T-helper 2 cell treated with Interferon-gamma antibody and Interleukin-4, amounts not matched to agents 5 μg/mL and 100 μg/mL, for 36 hours (primary cell): Measurements from ENCODE around the gene POR.
A peak's percentile ranks its signal among the peaks of the same experiment; 100 is the strongest.
"Not testable (repeated sequence)": the region's sequence is repeated elsewhere in the genome, so short reads cannot be mapped to it uniquely, and the experiment has no call there.

Experiments
- DNase-seq: peaks from one replicate; pipeline ENCODE4 v3.0.0; 2021; ENCODE audit warnings: low spot score
- H3K27ac Mint-ChIP-seq: one replicate; pipeline ENCODE4 v1.8.0; 2021; ENCODE audit warnings: mild to moderate bottlenecking, mixed read lengths
- H3K27me3 Mint-ChIP-seq: one replicate; pipeline ENCODE4 v1.8.0; 2021; ENCODE audit warnings: low read depth, mixed read lengths
- H3K36me3 Mint-ChIP-seq: one replicate; pipeline ENCODE4 v1.8.0; 2021; ENCODE audit warnings: low read depth, mixed read lengths
- H3K4me1 Mint-ChIP-seq: one replicate; pipeline ENCODE4 v1.8.0; 2021; ENCODE audit warnings: low read depth, mixed read lengths
- H3K4me3 Mint-ChIP-seq: one replicate; pipeline ENCODE4 v1.8.0; 2022; ENCODE audit warnings: mild to moderate bottlenecking, moderate library complexity, mixed read lengths
- H3K9me3 Mint-ChIP-seq: one replicate; pipeline ENCODE4 v1.8.0; 2021; ENCODE audit warnings: mixed read lengths

Gene POR

DNA sequence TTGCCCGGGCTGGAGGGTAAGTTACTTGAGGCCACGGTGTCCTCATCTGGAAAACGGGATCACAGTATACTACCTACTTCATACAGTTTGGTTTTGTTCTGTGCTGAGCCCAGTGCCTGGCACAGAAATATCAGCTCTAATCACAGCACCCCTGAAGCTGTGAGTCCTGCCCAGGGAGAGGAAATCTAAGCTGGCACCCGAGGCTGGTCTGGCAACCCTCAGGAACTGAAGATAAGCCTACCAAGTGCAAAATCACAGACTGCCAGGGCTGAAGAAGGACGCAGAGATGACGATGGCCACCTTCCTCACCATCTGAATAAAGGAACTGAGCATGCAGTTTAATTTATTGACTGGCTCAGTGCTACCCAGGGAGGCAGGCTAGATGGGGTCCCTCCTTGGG is 87.2 kb downstream of the POR start:
- Mint-ChIP-seq H3K4me3 (no peak overlapping the region), H3K27ac (no peak overlapping the region), H3K36me3 (peaks cover 28% of the 10 kb centered on the region), H3K9me3 (no peaks in the 10 kb centered on the region), H3K27me3 (no peaks in the 10 kb centered on the region), H3K4me1 (peaks cover 8% of the 10 kb centered on the region)
- no peak for DNase-seq

DNA sequence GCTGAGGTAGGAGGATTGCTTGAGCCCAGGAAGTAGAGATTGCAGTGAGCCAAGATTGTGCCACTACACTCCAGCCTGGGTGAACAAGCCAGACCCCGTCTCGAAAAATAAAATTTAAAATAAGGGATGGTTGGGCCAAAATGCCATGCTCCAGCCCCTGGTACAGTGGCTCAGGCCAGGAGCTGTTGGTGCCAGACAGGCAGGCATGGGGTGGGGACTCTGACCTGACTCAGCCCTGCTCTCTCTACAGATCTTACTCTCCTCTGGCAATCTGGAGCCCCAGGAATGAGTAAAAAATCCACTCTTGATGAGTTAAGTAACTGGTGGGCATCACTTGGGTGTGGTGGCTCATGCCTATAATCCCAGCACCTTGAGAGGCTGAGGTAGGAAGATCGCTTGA is 87.9 kb downstream of the POR start:
- H3K4me1 Mint-ChIP-seq: peaks cover 2% of the 10 kb centered on the region
- H3K27me3 Mint-ChIP-seq: no peaks in the 10 kb centered on the region
- H3K36me3 Mint-ChIP-seq: peaks cover 22% of the 10 kb centered on the region
- H3K4me3 Mint-ChIP-seq: no peak overlapping the region
- no peak for DNase-seq
- no peaks in the 10 kb centered on the region for H3K9me3 Mint-ChIP-seq
- H3K27ac Mint-ChIP-seq: no peak overlapping the region

DNA sequence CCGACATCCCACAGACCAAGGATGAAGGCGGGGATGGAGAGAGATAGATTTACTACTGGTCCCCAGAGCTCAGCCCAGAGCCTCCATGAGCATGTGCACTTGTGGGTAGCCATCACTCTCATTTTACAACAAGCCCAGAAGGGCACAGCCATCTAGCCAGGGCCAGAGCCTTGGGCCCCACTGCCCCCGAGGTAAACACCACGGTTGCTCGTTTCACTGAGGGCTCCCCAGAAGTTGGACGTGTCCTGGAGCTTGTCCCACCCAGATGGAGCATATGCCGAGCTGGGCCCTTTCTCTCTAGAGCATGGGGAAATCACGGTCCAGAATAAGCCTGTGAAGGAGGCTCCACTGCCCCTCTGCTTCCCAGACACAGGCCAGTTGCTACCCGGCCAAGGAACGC is 88.4 kb downstream of the POR start:
- no peak overlapping the region for H3K4me3 Mint-ChIP-seq

DNA sequence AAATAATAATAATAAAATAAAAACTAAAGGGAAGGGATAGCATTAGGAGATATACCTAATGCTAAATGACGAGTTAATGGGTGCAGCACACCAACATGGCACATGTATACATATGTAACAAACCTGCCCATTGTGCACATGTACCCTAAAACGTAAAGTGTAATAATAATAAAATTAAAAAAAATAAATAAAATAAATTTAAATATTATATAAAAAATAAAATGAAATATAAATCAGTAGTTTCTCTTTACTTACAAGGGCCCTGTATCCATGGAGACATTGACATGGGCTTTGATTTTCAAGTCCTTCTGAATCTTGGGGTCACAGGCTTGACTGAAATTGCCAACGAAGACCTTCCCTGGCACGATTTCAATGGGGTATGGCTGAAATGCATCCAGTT is 90.0 kb downstream of the POR start:
- not testable (repeated sequence) for H3K27me3 Mint-ChIP-seq, H3K27ac Mint-ChIP-seq, H3K4me3 Mint-ChIP-seq, H3K9me3 Mint-ChIP-seq, DNase-seq
- Mint-ChIP-seq H3K4me1 (peaks cover 18% of the 10 kb centered on the region), H3K36me3 (peaks cover 25% of the 10 kb centered on the region)

More for the DNA sequence above, 88.4 kb downstream of the POR start:
- Mint-ChIP-seq H3K27me3 (no peaks in the 10 kb centered on the region), H3K9me3 (no peaks in the 10 kb centered on the region), H3K4me1 (peaks cover 5% of the 10 kb centered on the region), H3K36me3 (peaks cover 25% of the 10 kb centered on the region), H3K27ac (no peak overlapping the region)
- no peak for DNase-seq

DNA sequence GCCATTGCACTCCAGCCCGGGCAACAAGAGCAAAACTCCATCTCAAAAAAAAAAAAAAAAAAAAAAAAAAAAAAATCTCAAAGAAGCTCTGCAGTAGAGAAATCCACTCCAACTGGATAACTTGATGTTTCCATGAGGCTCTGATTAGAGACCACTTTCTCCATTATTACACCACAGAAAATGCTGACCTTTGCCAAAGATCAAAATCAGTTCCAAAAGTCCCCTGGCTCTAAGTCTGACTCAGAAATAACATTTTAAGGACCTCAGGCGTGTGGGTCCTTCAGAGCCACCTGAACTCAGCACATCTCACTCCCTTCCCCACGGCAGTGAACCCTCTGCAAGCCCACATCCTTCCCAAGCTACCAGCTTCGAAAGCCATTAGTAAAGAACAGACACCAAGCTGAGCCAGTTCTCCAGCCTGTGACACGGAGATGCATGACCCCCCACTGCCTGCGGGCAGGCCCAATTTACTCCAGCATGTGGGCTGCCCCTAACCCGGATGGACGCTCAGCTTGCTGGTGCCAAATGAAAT is 93.3 kb downstream of the POR start:
- H3K4me1 Mint-ChIP-seq: peaks cover 25% of the 10 kb centered on the region
- DNase-seq: peak; percentile 64
- peak overlapping the region; percentile 76 for H3K4me3 Mint-ChIP-seq
- no peaks in the 10 kb centered on the region for H3K27me3 Mint-ChIP-seq
- peak overlapping the region; percentile 62 for H3K27ac Mint-ChIP-seq
- H3K36me3 Mint-ChIP-seq: peaks cover 30% of the 10 kb centered on the region
- H3K9me3 Mint-ChIP-seq: no peaks in the 10 kb centered on the region

DNA sequence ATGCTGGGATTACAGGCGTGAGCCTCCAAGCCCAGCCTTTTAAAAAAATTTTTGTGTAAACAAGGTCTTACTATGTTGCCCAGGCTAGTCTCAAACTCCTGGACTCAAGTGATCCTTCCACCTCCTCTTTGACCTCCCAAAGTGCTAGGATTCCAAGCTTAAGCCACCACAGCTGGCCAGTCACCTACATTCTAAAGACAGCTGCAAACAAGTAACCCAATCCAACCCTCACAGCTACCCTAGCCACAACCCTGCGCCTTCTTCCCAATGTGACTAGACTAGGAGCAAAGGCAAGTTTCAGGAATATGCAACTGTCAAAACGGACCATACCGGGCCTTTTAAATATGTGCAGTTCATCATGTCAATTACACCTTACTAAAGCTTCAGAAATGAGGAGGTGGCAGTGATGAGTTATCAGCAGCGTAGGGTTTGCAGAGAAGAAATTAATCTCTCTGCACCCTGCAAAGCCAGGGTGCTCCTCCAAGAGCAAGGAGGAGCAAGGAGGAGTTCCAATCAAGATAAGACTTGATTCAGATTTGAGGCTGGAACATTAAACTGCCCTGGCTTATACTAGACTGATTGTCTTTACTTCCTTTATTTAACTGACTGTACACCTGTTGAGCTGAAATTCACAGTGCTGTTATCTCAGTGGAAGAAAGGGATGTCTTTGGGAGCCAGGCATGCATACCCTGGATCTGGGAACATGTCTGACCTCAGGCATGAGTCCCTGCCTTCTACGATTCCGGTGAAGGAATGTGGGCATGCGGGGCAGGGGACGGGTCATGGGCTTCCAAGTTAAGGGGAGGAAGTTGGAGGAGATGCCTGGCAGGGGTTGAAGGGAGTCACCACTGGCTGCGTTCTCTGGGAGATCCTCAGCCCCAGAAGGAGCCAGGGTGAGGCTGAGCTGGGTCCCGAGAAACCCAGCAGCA is 95.0 kb downstream of the POR start:
- Mint-ChIP-seq H3K27ac (peak overlapping the region; percentile 92), H3K36me3 (peaks cover 31% of the 10 kb centered on the region), H3K4me3 (peak overlapping the region; percentile 76), H3K4me1 (peaks cover 25% of the 10 kb centered on the region), H3K9me3 (no peaks in the 10 kb centered on the region), H3K27me3 (no peaks in the 10 kb centered on the region)
- no peak for DNase-seq

DNA sequence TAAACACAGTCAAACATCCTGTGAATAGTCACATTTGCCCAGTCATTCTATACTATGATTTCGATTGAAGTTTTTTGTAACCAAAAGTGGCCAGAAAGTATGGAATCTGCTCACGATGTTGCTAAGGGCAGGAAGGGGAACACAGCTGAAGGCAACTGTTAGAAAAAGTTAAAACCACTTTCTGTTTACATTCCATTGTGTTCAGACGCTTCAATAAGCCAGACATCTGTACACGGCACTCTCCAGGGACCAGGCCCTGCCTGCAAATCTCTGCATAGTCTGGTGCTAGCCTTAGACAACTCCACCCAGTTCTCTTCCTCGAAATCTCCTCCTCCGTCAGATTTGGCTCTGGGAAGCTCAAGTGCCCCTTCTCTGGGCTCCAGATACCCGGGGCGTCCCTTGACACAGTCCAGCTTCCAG is 96.5 kb downstream of the POR start:
- no peak for DNase-seq
- Mint-ChIP-seq H3K36me3 (peaks cover 33% of the 10 kb centered on the region), H3K4me3 (no peak overlapping the region), H3K27ac (no peak overlapping the region), H3K27me3 (no peaks in the 10 kb centered on the region), H3K9me3 (no peaks in the 10 kb centered on the region), H3K4me1 (peaks cover 25% of the 10 kb centered on the region)

DNA sequence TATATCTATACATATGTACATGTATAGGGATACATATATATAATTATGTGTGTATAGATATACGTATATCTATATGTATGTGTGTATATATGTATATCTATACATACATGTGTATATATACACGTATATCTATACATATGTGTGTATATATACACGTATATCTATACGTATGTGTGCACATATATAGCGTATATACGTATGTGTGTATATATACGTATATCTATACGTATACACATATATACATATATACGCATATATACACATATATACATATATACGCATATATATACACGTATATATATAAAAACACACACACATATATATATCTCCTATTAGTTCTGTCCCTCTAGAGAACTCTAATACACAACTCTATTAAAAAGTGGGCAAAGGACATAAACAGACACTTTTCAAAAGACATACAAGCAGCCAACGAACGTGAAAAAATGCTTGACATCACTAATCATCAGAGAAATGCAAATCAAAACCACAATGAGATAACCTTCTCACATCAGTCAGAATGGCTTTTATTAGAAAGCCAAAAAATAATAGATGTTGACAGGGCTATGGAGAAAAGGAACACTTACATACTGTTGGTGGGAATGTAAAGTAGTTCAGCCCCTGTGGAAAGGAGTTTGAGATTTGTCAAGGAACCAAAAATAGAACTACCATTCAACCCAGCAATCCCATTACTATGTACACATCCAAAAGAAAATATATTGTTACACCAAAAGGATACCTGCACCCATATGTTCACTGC is 101.4 kb downstream of the POR start:
- no peak for DNase-seq
- H3K27me3 Mint-ChIP-seq: no peaks in the 10 kb centered on the region
- H3K36me3 Mint-ChIP-seq: peaks cover 41% of the 10 kb centered on the region
- no peaks in the 10 kb centered on the region for H3K9me3 Mint-ChIP-seq
- H3K4me1 Mint-ChIP-seq: peaks cover 13% of the 10 kb centered on the region
- H3K4me3 Mint-ChIP-seq: no peak overlapping the region
- H3K27ac Mint-ChIP-seq: no peak overlapping the region

DNA sequence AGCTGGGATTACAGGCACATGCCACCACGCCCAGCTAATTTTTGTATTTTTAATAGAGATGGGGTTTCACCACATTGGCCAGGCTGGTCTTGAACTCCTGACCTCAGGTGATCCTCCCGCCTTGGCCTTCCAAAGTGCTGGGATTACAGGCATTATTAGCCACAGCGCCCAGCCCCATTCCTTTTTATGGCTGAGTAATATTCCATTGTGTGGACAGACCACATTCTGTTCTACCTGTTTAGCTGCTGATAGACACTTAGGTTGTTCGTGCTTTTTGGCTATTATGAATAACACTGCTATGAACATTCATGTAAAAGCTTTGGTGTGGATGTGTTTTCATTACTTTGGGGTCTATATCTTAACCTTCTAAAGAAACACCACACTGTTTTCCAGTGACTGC is 103.6 kb downstream of the POR start:
- not testable (repeated sequence) for H3K9me3 Mint-ChIP-seq, H3K27ac Mint-ChIP-seq

DNA sequence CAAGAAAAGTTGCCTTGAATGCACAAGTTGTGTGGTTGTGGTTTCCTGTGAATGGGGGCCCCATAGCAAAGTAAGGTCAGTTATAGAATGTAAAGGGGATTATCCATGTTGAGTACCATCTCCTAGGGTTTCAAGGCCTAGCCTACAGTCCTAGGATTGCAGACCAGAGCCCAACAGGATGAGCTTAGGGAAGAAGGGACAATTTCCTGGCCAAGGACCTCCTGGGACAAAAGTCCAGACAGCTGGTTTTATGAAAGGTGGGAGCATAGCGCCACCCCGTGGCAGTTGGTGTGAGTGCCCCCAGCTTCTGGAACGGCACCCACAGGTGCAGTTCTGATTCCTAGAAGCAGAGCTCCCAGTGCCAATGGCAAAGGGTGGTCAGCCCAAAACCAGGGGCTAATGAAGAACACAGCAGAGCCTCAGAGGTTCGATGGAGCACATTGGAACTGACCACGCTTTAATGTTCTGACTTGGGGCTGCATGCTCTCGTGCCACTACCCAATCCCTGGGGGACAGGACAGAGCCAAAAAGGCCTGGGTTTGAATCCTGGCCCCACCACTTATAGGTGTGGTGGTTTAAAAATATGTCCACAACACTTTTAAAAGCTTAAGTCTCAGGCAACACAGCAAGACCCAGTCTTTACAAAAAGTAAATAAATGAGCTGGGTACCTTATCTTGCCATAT is 105.2 kb downstream of the POR start:
- DNase-seq: peak; percentile 58
- Mint-ChIP-seq H3K36me3 (peaks cover 42% of the 10 kb centered on the region), H3K27me3 (no peaks in the 10 kb centered on the region), H3K4me1 (peaks cover 20% of the 10 kb centered on the region), H3K9me3 (no peaks in the 10 kb centered on the region), H3K27ac (peak overlapping the region; percentile 65), H3K4me3 (peak overlapping the region; percentile 62)

More for the DNA sequence above, 103.6 kb downstream of the POR start:
- Mint-ChIP-seq H3K36me3 (peaks cover 44% of the 10 kb centered on the region), H3K4me1 (peaks cover 20% of the 10 kb centered on the region)
- not testable (repeated sequence) for H3K4me3 Mint-ChIP-seq, H3K27me3 Mint-ChIP-seq, DNase-seq

DNA sequence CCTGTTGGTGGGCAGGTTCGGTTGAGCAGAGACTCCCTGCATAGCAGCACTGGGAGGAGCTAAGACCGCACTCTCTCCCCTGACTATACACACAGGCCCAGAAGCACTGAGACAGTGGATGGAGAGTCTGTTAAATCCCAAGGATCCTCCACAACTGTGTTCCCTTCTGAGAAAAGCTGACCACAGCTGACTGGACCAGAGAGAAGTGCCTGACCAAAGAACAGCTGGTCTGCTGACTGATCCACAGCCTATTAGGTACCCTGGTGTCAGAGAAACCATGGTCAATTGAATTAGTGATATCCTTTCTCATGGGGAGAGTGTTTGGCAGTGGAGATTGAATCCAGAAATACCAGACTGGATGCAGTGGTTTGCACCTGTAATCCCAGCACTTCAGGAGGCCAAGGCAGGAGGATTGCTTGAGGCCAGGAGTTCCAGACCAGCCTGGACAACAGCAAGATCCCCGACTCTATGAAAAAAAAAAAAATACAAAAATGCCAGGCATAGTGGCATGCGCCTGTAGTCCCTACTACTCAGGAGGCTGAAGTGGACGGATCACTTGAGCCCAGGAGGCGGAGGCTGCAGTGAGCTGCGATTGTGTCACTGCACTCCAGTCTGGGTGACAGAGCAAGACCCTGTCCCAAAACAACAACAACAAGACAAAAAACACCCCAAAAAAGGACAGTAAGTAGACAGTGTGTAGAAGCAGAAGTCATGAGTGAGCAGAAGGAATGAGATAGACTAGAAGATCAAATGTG is 107.2 kb downstream of the POR start:
- Mint-ChIP-seq H3K27me3 (no peaks in the 10 kb centered on the region), H3K36me3 (peaks cover 35% of the 10 kb centered on the region), H3K4me3 (no peak overlapping the region), H3K4me1 (peaks cover 20% of the 10 kb centered on the region), H3K27ac (no peak overlapping the region), H3K9me3 (no peaks in the 10 kb centered on the region)
- no peak for DNase-seq

DNA sequence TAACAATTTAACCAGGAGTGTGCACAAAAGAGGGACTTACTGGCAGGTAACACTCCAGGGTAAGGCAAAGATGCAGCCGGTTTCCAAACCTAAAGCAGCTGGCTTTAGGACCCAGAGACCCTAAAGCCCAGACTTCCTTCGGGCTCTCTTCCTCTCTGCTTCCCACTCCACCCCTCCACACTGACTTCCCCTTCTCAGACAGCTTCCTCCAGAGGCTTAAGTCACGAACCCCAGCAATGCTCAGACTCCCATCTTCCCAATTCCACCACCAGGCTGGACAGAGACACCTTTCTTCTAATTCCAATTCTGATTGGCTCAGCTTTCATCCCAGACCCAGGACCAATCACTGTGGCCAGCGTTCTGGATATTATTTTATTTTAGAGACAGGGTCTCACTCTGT is 108.0 kb downstream of the POR start:
- Mint-ChIP-seq H3K4me1 (peaks cover 20% of the 10 kb centered on the region), H3K4me3 (no peak overlapping the region), H3K9me3 (no peaks in the 10 kb centered on the region), H3K27ac (peak overlapping the region; percentile 61), H3K36me3 (peaks cover 31% of the 10 kb centered on the region), H3K27me3 (no peaks in the 10 kb centered on the region)
- DNase-seq: no peak

DNA sequence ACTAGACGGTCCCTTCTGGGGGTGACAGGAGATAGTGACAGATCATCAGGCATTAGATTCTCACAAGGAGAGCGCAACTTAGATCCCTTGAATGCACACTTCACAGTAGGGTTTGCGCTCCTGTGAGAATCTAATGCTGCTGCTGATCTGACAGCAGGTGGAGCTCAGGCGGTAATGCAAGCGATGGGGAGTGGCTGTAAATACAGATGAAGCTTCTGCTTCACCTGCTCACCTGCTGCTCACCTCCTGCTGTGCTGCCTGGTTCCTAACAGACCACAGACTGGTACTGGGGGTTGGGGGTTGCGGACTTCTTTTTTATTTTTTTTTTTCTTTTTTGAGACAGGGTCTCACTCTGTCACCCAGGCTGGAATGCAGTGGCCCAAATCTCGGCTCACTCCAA is 114.7 kb downstream of the POR start:
- H3K27me3 Mint-ChIP-seq, DNase-seq, H3K4me3 Mint-ChIP-seq, H3K36me3 Mint-ChIP-seq, H3K27ac Mint-ChIP-seq, H3K9me3 Mint-ChIP-seq: not testable (repeated sequence)
- H3K4me1 Mint-ChIP-seq: peaks cover 11% of the 10 kb centered on the region
